ENCODE measurements around the gene CRELD2. TPM values are rescaled to one million over a fixed set of nuclear protein-coding genes. Genes with fewer than 3 reads are reported as not detected.

CRELD2 gene
- total and polyA plus RNA-seq, 8 donors: 37.2 to 61.9 (median 54.1) TPM

GRCh38 chr22:49950396-49950994 lies 32.1 kb downstream of the CRELD2 start:
- Histone ChIP-seq H3K27me3 (no peaks in the 10 kb centered on the region), H3K36me3 (no peaks in the 10 kb centered on the region), H3K9me3 (no peaks in the 10 kb centered on the region), H3K4me3 (no peak overlapping the region), H3K27ac (peak overlapping the region; percentile 86 to 99 (median 98)), H3K4me1 (peaks cover 71 to 75% (median 74%) of the 10 kb centered on the region in 3 donors)
- intact Hi-C loops (cut with DNase I): no loop called here
- WGBS, 2 donors: 36 to 53% methylated on average over 13 to 18 of the region's 18 CpGs
- no peak for TF ChIP-seq CTCF (IDR thresholded peaks at IDR 0.05)
- no peak for ATAC-seq
- no peak for DNase-seq
- no peak for FAIRE-seq

GRCh38 chr22:49951000-49951677 lies 32.7 kb downstream of the CRELD2 start:
- 15 to 16% methylated on average over 24 to 28 of the region's 28 CpGs for WGBS, 2 donors

GRCh38 chr22:49951678-49951985 lies 33.2 kb downstream of the CRELD2 start:
- WGBS, 2 donors: 33 to 38% methylated on average over 4 of the region's 4 CpGs
- Histone ChIP-seq H3K4me1 (peaks cover 71 to 72% (median 72%) of the 10 kb centered on the region in 3 donors), H3K27ac (peak overlapping the region; percentile 86 to 99 (median 98)), H3K9me3 (no peaks in the 10 kb centered on the region), H3K27me3 (no peaks in the 10 kb centered on the region), H3K4me3 (no peak overlapping the region), H3K36me3 (no peaks in the 10 kb centered on the region)
- peak in 2 of 4 donors; percentile 4 to 5 for ATAC-seq
- FAIRE-seq: no peak
- no peak for TF ChIP-seq CTCF (IDR thresholded peaks at IDR 0.05)
- no peak for DNase-seq
- intact Hi-C loops (cut with DNase I): no loop called here

More at GRCh38 chr22:49951000-49951677, 32.7 kb downstream of the CRELD2 start:
- Histone ChIP-seq H3K27ac (peak overlapping the region; percentile 86 to 99 (median 98)), H3K36me3 (no peaks in the 10 kb centered on the region), H3K4me1 (peaks cover 71 to 77% (median 75%) of the 10 kb centered on the region in 3 donors), H3K27me3 (no peaks in the 10 kb centered on the region), H3K9me3 (no peaks in the 10 kb centered on the region), H3K4me3 (no peak overlapping the region)
- intact Hi-C loops (cut with DNase I): no loop called here
- FAIRE-seq: no peak
- DNase-seq: peak; percentile 95 to 100 (median 98)
- peak; percentile 52 to 73 (median 64) for ATAC-seq
- TF ChIP-seq CTCF (IDR thresholded peaks at IDR 0.05): no peak

- WGBS, 2 donors: 55% methylated on average over 24 of the region's 24 CpGs
- peaks cover 65 to 69% (median 66%) of the 10 kb centered on the region in 3 donors for H3K4me1 ChIP-seq
- H3K36me3 ChIP-seq: no peaks in the 10 kb centered on the region
- no peaks in the 10 kb centered on the region for H3K27me3 ChIP-seq
- no peak for ATAC-seq
- TF ChIP-seq CTCF (IDR thresholded peaks at IDR 0.05): no peak
- H3K27ac ChIP-seq: peak overlapping the region; percentile 86 to 99 (median 98)
- DNase-seq: peak in 1 of 6 donors; percentile 67
- H3K4me3 ChIP-seq: no peak overlapping the region
- no peaks in the 10 kb centered on the region for H3K9me3 ChIP-seq
- FAIRE-seq: no peak
- intact Hi-C loops (cut with DNase I): no loop called here
Measured at GRCh38 chr22:49951986-49952896, 33.8 kb downstream of the CRELD2 start.

Data from pancreas (tissue), 10 donors.